HCT116 (cell line): ENCODE data around the gene GRM8. TPM values are rescaled to one million over a fixed set of nuclear protein-coding genes. Genes with fewer than 3 reads are reported as not detected.

Experiments
- ATAC-seq: fragments of 200-7000 bp; cut with Tn5 transposase; 2 replicates; pipeline ENCODE4 v1.9.1; 2020; ENCODE audit warnings: mild to moderate bottlenecking, moderate library complexity
- BruUV-seq: library from RNA; stranded (reverse); fragments of 400-500 nt; replicated peaks from 2 replicates; lab custom pipeline; 2021; lab: Mats Ljungman, UMichigan
- CTCF ChIA-PET: fragments of 300-600 bp; sonication (Branson Sonifier 250); formaldehyde crosslinking; loops from one replicate; lab custom pipeline; 2021; ENCODE audit warnings: antibody characterized with exemption; lab: Charles Lee
- POLR2A ChIA-PET: fragments of 300-600, 350-600 bp; sonication (Branson Sonifier 250); formaldehyde crosslinking; loops from one replicate; lab custom pipeline; 2021; ENCODE audit warnings: antibody characterized with exemption; lab: Charles Lee
- RAD21 ChIA-PET, 2 experiments: fragments of 300-600 bp; sonication (Branson Sonifier 250); formaldehyde crosslinking; loops; one replicate each; lab custom pipeline; 2023; ENCODE audit warnings: low total read pairs in 2 of 2; ENCODE audit not compliant: uncharacterized antibody in 2 of 2, unreplicated experiment in 2 of 2, low non-redundant PET in 1 of 2; lab: Charles Lee
- DNase-seq: peaks from one replicate; pipeline ENCODE4 v3.0.0-alpha.2; 2010; ENCODE audit warnings: low read depth, low spot score
- H2AFZ ChIP-seq: fragments of 200-600 bp; shearing (Covaris generic), sonication (generic); 2 replicates; pipeline ENCODE4 v1.6.1; 2017; ENCODE audit warnings: low read depth, mixed run types, mixed read lengths, antibody characterized with exemption, low read length; ENCODE audit not compliant: poor library complexity, severe bottlenecking
- H3K27ac ChIP-seq: 2 replicates; pipeline ENCODE4 v1.5.1; 2012; ENCODE audit warnings: low read depth, low read length
- H3K27me3 ChIP-seq: fragments of 200-600 bp; sonication (generic); 2 replicates; pipeline ENCODE4 v1.6.1; 2016; ENCODE audit warnings: mixed run types, low read length, mixed read lengths; ENCODE audit not compliant: insufficient read depth
- H3K36me3 ChIP-seq, 2 experiments: fragments of 200-500 bp in 1 of 2; fragments of 200-600 bp in 1 of 2; sonication (Bioruptor generic) in 1 of 2; sonication (generic) in 1 of 2; 2 replicates each; pipeline versions ENCODE4 v1.5.1 to v1.6.1; 2014 to 2016; ENCODE audit warnings: low read length in 2 of 2, inconsistent platforms in 1 of 2, mixed read lengths in 1 of 2, mixed run types in 1 of 2; ENCODE audit not compliant: insufficient read depth in 2 of 2, control insufficient read depth in 1 of 2
- H3K4me1 ChIP-seq, 2 experiments: fragments of 200-600 bp in 1 of 2; sonication (generic) in 1 of 2; 2 replicates each; pipeline versions ENCODE4 v1.5.1 to v1.6.1; 2012 to 2017; ENCODE audit warnings: low read length in 2 of 2, inconsistent platforms in 1 of 2, mild to moderate bottlenecking in 1 of 2, mixed read lengths in 1 of 2, mixed run types in 1 of 2, moderate library complexity in 1 of 2; ENCODE audit not compliant: insufficient read depth in 2 of 2, control insufficient read depth in 1 of 2
- H3K4me2 ChIP-seq: fragments of 200-600 bp; sonication (generic); 2 replicates; pipeline ENCODE4 v1.6.1; 2017; ENCODE audit warnings: mixed run types, low read length, mixed read lengths
- H3K4me3 ChIP-seq, 2 experiments: fragments of 200-600 bp in 1 of 2; sonication (generic) in 1 of 2; replicated peaks in 1 of 2; 2 replicates each; pipeline ENCODE4 v1.5.1; 2011 to 2016; ENCODE audit warnings: low read length in 2 of 2, control low read depth in 1 of 2, low read depth in 1 of 2, mild to moderate bottlenecking in 1 of 2, mixed read lengths in 1 of 2, mixed run types in 1 of 2
- H3K79me2 ChIP-seq: fragments of 200-600 bp; sonication (generic); 2 replicates; pipeline ENCODE4 v1.6.1; 2017; ENCODE audit warnings: mild to moderate bottlenecking, mixed run types, low read length, moderate library complexity, mixed read lengths; ENCODE audit not compliant: insufficient read depth
- H3K9ac ChIP-seq: fragments of 200-600 bp; sonication (generic); 2 replicates; pipeline ENCODE4 v1.6.1; 2016; ENCODE audit warnings: low read length, mixed read lengths
- H3K9me2 ChIP-seq: fragments of 200-600 bp; sonication (generic), shearing (Covaris generic); 2 replicates; pipeline ENCODE4 v1.6.1; 2017; ENCODE audit warnings: mixed run types, mild to moderate bottlenecking, moderate library complexity; ENCODE audit not compliant: insufficient read depth
- H3K9me3 ChIP-seq, 2 experiments: fragments of 200-500 bp in 1 of 2; fragments of 200-600 bp in 1 of 2; sonication (Bioruptor generic) in 1 of 2; sonication (generic) in 1 of 2; 2 replicates each; pipeline ENCODE4 v1.6.1; 2014 to 2017; ENCODE audit warnings: low read length in 2 of 2, mixed read lengths in 2 of 2, inconsistent platforms in 1 of 2, low read depth in 1 of 2, mild to moderate bottlenecking in 1 of 2, mixed run types in 1 of 2, moderate library complexity in 1 of 2; ENCODE audit not compliant: control insufficient read depth in 1 of 2, insufficient read depth in 1 of 2
- H4K20me1 ChIP-seq: fragments of 200-600 bp; sonication (generic), shearing (Covaris generic); 2 replicates; pipeline ENCODE4 v1.6.1; 2017; ENCODE audit warnings: mixed run types, mild to moderate bottlenecking, moderate library complexity; ENCODE audit not compliant: insufficient read depth
- CBX3 ChIP-seq: IDR thresholded peaks from 2 replicates; pipeline ENCODE4 v1.6.1; 2012; ENCODE audit warnings: low read depth
- CEBPB ChIP-seq: IDR thresholded peaks from 2 replicates; pipeline ENCODE4 v1.6.1; 2012; ENCODE audit warnings: low read depth
- EZH2 ChIP-seq: fragments of 200-600 bp; sonication (generic); IDR thresholded peaks from 2 replicates; pipeline ENCODE4 v1.6.1; 2017; ENCODE audit warnings: antibody characterized with exemption, mixed run types
- EZH2phosphoT487 ChIP-seq: fragments of 200-600 bp; IDR thresholded peaks from 2 replicates; pipeline ENCODE4 v1.6.1; 2018; ENCODE audit warnings: antibody characterized with exemption, borderline replicate concordance
- POLR2A ChIP-seq: IDR thresholded peaks from 2 replicates; pipeline ENCODE4 v1.7.0; 2011; ENCODE audit warnings: borderline replicate concordance; ENCODE audit not compliant: insufficient read depth, insufficient read length; ENCODE audit errors: extremely low read depth
- RAD21 ChIP-seq: IDR thresholded peaks from 2 replicates; pipeline ENCODE4 v1.6.1; 2012; ENCODE audit warnings: low read depth, mild to moderate bottlenecking
- SP1 ChIP-seq: IDR thresholded peaks from 2 replicates; pipeline ENCODE4 v1.6.1; 2012; ENCODE audit warnings: low read depth
- TCF7L2 ChIP-seq: IDR thresholded peaks from 2 replicates; pipeline ENCODE4 v1.7.0; 2011; ENCODE audit warnings: borderline replicate concordance, inconsistent platforms; ENCODE audit not compliant: insufficient read depth, insufficient read length; ENCODE audit errors: extremely low read depth
- ZFX ChIP-seq: fragments of 450-650 bp; IDR thresholded peaks from 2 replicates; pipeline ENCODE4 v1.6.1; 2017
- ZNF274 ChIP-seq: fragments of 200-500 bp; sonication (Bioruptor generic); IDR thresholded peaks from 2 replicates; pipeline ENCODE4 v1.6.1; 2014; ENCODE audit warnings: mild to moderate bottlenecking, low read depth, low read length, inconsistent platforms
- intact Hi-C: fragments of 100-400 bp; cut with micrococcal nuclease; formaldehyde crosslinking; loops from 2 replicates; pipeline ENCODE4 v1.10.0; 2022
- total RNA-seq: library from RNA; stranded (reverse); gene quantifications from one replicate; pipeline ENCODE4 v1.2.1, GENCODE V29; 2021; ENCODE audit not compliant: unreplicated experiment
- TF ChIP-seq, protein P1 (sequence below): IDR thresholded peaks from 2 replicates; pipeline ENCODE4 v1.6.1; 2012; ENCODE audit warnings: low read depth

The GRM8 gene
- total RNA-seq, 1 experiment from 2014 or later, result 0.05 TPM

DNA sequence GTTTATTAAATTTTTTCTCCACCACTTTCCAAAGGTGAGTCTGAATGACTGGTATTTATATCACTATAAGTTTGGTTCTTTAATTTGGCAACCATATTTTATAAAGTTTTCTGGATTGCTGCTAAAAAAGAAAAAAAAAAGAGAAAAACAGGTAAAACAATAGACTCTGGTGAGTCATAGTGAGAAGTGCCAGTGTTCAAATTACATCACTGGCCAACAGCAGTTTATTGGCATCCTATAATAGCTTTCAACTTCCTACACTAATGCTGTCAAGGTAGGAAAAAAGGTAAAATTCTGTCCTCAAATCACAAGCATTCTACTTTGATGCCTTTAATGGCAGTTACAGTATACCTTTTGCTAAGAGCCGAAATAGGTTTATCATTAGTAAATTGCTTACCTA, 808.8 kb downstream of the GRM8 start:
- ChIA-PET POLR2A (no interaction called here), CTCF (no interaction called here), RAD21 (no interaction called here)
- Histone ChIP-seq H3K9me3 (no peaks in the 10 kb centered on the region), H3K36me3 (no peaks in the 10 kb centered on the region), H3K4me2 (no peak overlapping the region), H4K20me1 (no peaks in the 10 kb centered on the region), H3K9me2 (no peaks in the 10 kb centered on the region), H3K4me3 (no peak overlapping the region), H3K27ac (no peak overlapping the region), H3K9ac (no peak overlapping the region), H3K4me1 (no peaks in the 10 kb centered on the region), H3K27me3 (no peaks in the 10 kb centered on the region), H3K79me2 (no peaks in the 10 kb centered on the region), H2AFZ (no peak overlapping the region)
- BruUV-seq, result no TSS peak
- TF ChIP-seq EZH2phosphoT487, result no peak
- no peak for TF ChIP-seq RAD21
- TF ChIP-seq ZFX, result no peak
- TF ChIP-seq, protein P1, sequence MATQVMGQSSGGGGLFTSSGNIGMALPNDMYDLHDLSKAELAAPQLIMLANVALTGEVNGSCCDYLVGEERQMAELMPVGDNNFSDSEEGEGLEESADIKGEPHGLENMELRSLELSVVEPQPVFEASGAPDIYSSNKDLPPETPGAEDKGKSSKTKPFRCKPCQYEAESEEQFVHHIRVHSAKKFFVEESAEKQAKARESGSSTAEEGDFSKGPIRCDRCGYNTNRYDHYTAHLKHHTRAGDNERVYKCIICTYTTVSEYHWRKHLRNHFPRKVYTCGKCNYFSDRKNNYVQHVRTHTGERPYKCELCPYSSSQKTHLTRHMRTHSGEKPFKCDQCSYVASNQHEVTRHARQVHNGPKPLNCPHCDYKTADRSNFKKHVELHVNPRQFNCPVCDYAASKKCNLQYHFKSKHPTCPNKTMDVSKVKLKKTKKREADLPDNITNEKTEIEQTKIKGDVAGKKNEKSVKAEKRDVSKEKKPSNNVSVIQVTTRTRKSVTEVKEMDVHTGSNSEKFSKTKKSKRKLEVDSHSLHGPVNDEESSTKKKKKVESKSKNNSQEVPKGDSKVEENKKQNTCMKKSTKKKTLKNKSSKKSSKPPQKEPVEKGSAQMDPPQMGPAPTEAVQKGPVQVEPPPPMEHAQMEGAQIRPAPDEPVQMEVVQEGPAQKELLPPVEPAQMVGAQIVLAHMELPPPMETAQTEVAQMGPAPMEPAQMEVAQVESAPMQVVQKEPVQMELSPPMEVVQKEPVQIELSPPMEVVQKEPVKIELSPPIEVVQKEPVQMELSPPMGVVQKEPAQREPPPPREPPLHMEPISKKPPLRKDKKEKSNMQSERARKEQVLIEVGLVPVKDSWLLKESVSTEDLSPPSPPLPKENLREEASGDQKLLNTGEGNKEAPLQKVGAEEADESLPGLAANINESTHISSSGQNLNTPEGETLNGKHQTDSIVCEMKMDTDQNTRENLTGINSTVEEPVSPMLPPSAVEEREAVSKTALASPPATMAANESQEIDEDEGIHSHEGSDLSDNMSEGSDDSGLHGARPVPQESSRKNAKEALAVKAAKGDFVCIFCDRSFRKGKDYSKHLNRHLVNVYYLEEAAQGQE, result no peak
- TF ChIP-seq SP1, result no peak
- no peak for TF ChIP-seq CEBPB
- TF ChIP-seq CBX3, result no peak
- no peak for TF ChIP-seq EZH2
- TF ChIP-seq ZNF274, result no peak
- no peak for TF ChIP-seq POLR2A
- no peak for TF ChIP-seq TCF7L2
- intact Hi-C loops, result no loop called here
- no peak for ATAC-seq
- no peak for DNase-seq
